SU-DHL-6 (cell line): ENCODE data around the gene SMPDL3A.

ENCODE experiments used
- H2AFZ ChIP-seq: fragments of 200-600 bp; sonication (generic); 2 replicates; pipeline ENCODE4 v1.6.1; 2014; ENCODE audit warnings: low read depth, mild to moderate bottlenecking, moderate library complexity, mixed read lengths, antibody characterized with exemption, low read length; ENCODE audit not compliant: severe bottlenecking
- H3F3A ChIP-seq: fragments of 200-600 bp; shearing (Covaris generic); 2 replicates; pipeline ENCODE4 v1.6.0; 2016; ENCODE audit warnings: antibody characterized with exemption, mild to moderate bottlenecking; ENCODE audit not compliant: insufficient read depth
- H3K27ac ChIP-seq: fragments of 200-600 bp; sonication (generic); 2 replicates; pipeline ENCODE4 v1.5.1; 2016; ENCODE audit warnings: low read depth, mild to moderate bottlenecking, low read length, moderate library complexity, mixed read lengths
- H3K27me3 ChIP-seq: fragments of 200-600 bp; sonication (generic), shearing (Covaris generic); 2 replicates; pipeline ENCODE4 v1.6.0; 2014; ENCODE audit warnings: mild to moderate bottlenecking, low read length
- H3K36me3 ChIP-seq: fragments of 200-600 bp; sonication (generic); 2 replicates; pipeline ENCODE4 v1.6.1; 2014; ENCODE audit warnings: mild to moderate bottlenecking, low read length, mixed read lengths
- H3K4me2 ChIP-seq: fragments of 300-600, 200-600 bp; shearing (Covaris generic), sonication (generic); 2 replicates; pipeline ENCODE4 v1.6.0; 2014; ENCODE audit warnings: low read length, low read depth, mild to moderate bottlenecking; ENCODE audit not compliant: poor library complexity, severe bottlenecking
- H3K4me3 ChIP-seq: fragments of 200-600 bp; sonication (generic); 2 replicates; pipeline ENCODE4 v1.5.1; 2014; ENCODE audit warnings: antibody characterized with exemption, low read length, mild to moderate bottlenecking, mixed read lengths; ENCODE audit not compliant: insufficient read depth, poor library complexity, severe bottlenecking
- H3K79me2 ChIP-seq: fragments of 200-600 bp; sonication (generic); 2 replicates; pipeline ENCODE4 v1.6.1; 2014; ENCODE audit warnings: mild to moderate bottlenecking, low read length, moderate library complexity; ENCODE audit not compliant: insufficient read depth
- H3K9ac ChIP-seq: fragments of 200-600 bp; sonication (generic); 2 replicates; pipeline ENCODE4 v1.7.0; 2014; ENCODE audit warnings: mild to moderate bottlenecking, low read length
- H3K9me2 ChIP-seq: fragments of 200-600 bp; sonication (generic); replicated peaks from 2 replicates; pipeline ENCODE4 v1.6.1; 2014; ENCODE audit warnings: low read length; ENCODE audit not compliant: insufficient read depth
- H3K9me3 ChIP-seq: fragments of 200-600 bp; sonication (generic); 2 replicates; pipeline ENCODE4 v1.6.1; 2014; ENCODE audit warnings: low read length, mixed read lengths; ENCODE audit not compliant: insufficient read depth
- H4K20me1 ChIP-seq: fragments of 200-600 bp; sonication (generic); 2 replicates; pipeline ENCODE4 v1.6.1; 2014; ENCODE audit warnings: low read depth, mild to moderate bottlenecking, antibody characterized with exemption, low read length, moderate library complexity, mixed read lengths
- CTCF ChIP-seq: fragments of 200-600 bp; sonication (generic); IDR thresholded peaks from one replicate; pipeline ENCODE4 v1.5.1; 2017; ENCODE audit warnings: antibody characterized with exemption, mild to moderate bottlenecking, low read length, moderate library complexity; ENCODE audit not compliant: insufficient read depth, poor library complexity, severe bottlenecking
- EZH2phosphoT487 ChIP-seq: fragments of 200-600 bp; sonication (generic), shearing (Covaris generic); conservative IDR thresholded peaks from 2 replicates; pipeline ENCODE4 v1.6.1; 2018; ENCODE audit warnings: mild to moderate bottlenecking, antibody characterized with exemption, low read length, moderate library complexity, mixed read lengths

The SMPDL3A gene

GRCh38 chr6:122817766-122818165, 28.7 kb downstream of the SMPDL3A start:
- no peak for TF ChIP-seq EZH2phosphoT487
- TF ChIP-seq CTCF = no peak
- H3K79me2 ChIP-seq = no peaks in the 10 kb centered on the region

GRCh38 chr6:122818866-122819265, 29.8 kb downstream of the SMPDL3A start:
- no peak overlapping the region for H3K4me2 ChIP-seq
- no peaks in the 10 kb centered on the region for H3K9me3 ChIP-seq
- no peaks in the 10 kb centered on the region for H3K36me3 ChIP-seq
- no peaks in the 10 kb centered on the region for H4K20me1 ChIP-seq
- no peak overlapping the region for H2AFZ ChIP-seq
- no peak overlapping the region for H3K4me3 ChIP-seq
- H3F3A ChIP-seq = no peaks in the 10 kb centered on the region
- H3K27ac ChIP-seq = no peak overlapping the region
- no peaks in the 10 kb centered on the region for H3K79me2 ChIP-seq
- no peaks in the 10 kb centered on the region for H3K27me3 ChIP-seq
- H3K9ac ChIP-seq = no peak overlapping the region
- H3K9me2 ChIP-seq = no peaks in the 10 kb centered on the region
- TF ChIP-seq CTCF = no peak
- TF ChIP-seq EZH2phosphoT487 = no peak

More at GRCh38 chr6:122817766-122818165, 28.7 kb downstream of the SMPDL3A start:
- no peaks in the 10 kb centered on the region for H3F3A ChIP-seq
- no peak overlapping the region for H3K9ac ChIP-seq
- no peaks in the 10 kb centered on the region for H3K9me3 ChIP-seq
- H3K27ac ChIP-seq = no peak overlapping the region
- H3K4me3 ChIP-seq = no peak overlapping the region
- H3K4me2 ChIP-seq = no peak overlapping the region
- no peaks in the 10 kb centered on the region for H4K20me1 ChIP-seq
- H3K27me3 ChIP-seq = no peaks in the 10 kb centered on the region
- H2AFZ ChIP-seq = no peak overlapping the region
- H3K36me3 ChIP-seq = no peaks in the 10 kb centered on the region
- no peaks in the 10 kb centered on the region for H3K9me2 ChIP-seq

- H3K9ac ChIP-seq = no peak overlapping the region
- H3F3A ChIP-seq = no peaks in the 10 kb centered on the region
- H3K9me3 ChIP-seq = no peaks in the 10 kb centered on the region
- no peak overlapping the region for H3K4me2 ChIP-seq
- H4K20me1 ChIP-seq = no peaks in the 10 kb centered on the region
- no peak overlapping the region for H3K27ac ChIP-seq
- H3K9me2 ChIP-seq = no peaks in the 10 kb centered on the region
- no peak overlapping the region for H2AFZ ChIP-seq
- TF ChIP-seq CTCF (no peak), EZH2phosphoT487 (no peak)
- no peaks in the 10 kb centered on the region for H3K36me3 ChIP-seq
- H3K27me3 ChIP-seq = no peaks in the 10 kb centered on the region
- no peaks in the 10 kb centered on the region for H3K79me2 ChIP-seq
- H3K4me3 ChIP-seq = no peak overlapping the region
These were observed 32.0 kb downstream of the SMPDL3A start for GRCh38 chr6:122821095-122821494.
